Hepatocyte (in vitro differentiated cells): ENCODE measurements around the gene DYRK4.

Experiments
- EZH2 ChIP-seq: fragments of 200-600 bp; sonication (generic); IDR thresholded peaks from 2 replicates; pipeline ENCODE4 v1.6.1; 2016; ENCODE audit warnings: antibody characterized with exemption, mild to moderate bottlenecking, borderline replicate concordance
- EZH2phosphoT487 ChIP-seq: fragments of 200-600 bp; sonication (generic); IDR thresholded peaks from one replicate; pipeline ENCODE4 v1.6.1; 2018; ENCODE audit warnings: antibody characterized with exemption, mild to moderate bottlenecking, low read depth, moderate library complexity; ENCODE audit not compliant: unreplicated experiment, severe bottlenecking
- TF ChIP-seq, protein P1 (sequence below): fragments of 200-600 bp; sonication (generic); IDR thresholded peaks from 2 replicates; pipeline ENCODE4 v1.5.1; 2016; ENCODE audit warnings: antibody characterized with exemption, mild to moderate bottlenecking; ENCODE audit not compliant: poor library complexity

DNA sequence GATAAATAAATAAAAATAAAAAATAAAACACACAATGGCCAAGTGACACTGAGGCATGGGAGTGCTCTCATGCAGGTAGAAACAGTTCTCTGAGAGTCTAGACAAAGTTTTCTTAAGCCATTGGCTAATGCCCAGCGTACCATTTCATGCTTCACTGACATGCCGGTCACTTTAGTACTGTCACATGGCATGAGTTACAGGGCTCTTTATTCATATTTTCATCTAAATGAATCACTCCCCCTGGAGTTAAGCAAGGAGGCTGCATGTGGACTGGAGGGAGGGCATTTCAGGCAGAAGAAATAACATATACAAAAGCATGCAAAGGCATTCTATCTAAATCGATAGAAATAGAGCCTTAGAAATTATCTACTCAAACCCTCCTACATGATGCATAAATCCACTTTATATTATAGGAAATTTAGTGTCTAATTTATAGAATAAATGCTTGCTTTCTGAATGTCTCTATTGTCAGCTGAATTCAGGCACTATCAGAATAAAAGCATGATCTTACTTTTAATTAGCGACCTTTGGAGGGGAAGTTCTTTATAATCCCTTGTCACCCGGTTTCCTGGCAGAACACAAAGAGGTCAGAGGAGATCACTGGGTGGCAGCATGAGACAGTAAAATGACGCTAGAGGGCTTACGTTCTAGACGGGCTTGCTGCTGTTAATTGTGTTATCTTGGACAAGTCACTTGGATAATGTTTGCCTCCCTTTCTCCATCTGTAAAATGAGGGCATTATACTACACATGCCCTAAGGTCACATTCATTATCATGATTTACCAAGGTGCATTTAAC lies 17.5 kb downstream of the DYRK4 start:
- TF ChIP-seq, protein P1, sequence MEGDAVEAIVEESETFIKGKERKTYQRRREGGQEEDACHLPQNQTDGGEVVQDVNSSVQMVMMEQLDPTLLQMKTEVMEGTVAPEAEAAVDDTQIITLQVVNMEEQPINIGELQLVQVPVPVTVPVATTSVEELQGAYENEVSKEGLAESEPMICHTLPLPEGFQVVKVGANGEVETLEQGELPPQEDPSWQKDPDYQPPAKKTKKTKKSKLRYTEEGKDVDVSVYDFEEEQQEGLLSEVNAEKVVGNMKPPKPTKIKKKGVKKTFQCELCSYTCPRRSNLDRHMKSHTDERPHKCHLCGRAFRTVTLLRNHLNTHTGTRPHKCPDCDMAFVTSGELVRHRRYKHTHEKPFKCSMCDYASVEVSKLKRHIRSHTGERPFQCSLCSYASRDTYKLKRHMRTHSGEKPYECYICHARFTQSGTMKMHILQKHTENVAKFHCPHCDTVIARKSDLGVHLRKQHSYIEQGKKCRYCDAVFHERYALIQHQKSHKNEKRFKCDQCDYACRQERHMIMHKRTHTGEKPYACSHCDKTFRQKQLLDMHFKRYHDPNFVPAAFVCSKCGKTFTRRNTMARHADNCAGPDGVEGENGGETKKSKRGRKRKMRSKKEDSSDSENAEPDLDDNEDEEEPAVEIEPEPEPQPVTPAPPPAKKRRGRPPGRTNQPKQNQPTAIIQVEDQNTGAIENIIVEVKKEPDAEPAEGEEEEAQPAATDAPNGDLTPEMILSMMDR, result peak; percentile 11
- no peak for TF ChIP-seq EZH2
- no peak for TF ChIP-seq EZH2phosphoT487
